HL-60/S4 (cell line): ENCODE results near the gene RAPGEF5.

ENCODE experiments used
- in situ Hi-C: fragments of 300-500 bp; cut with MboI; formaldehyde crosslinking; loops from 2 replicates; pipeline ENCODE4 v1.14.3; 2022; ENCODE audit warnings: low sequenced_read_pairs

The RAPGEF5 gene

DNA sequence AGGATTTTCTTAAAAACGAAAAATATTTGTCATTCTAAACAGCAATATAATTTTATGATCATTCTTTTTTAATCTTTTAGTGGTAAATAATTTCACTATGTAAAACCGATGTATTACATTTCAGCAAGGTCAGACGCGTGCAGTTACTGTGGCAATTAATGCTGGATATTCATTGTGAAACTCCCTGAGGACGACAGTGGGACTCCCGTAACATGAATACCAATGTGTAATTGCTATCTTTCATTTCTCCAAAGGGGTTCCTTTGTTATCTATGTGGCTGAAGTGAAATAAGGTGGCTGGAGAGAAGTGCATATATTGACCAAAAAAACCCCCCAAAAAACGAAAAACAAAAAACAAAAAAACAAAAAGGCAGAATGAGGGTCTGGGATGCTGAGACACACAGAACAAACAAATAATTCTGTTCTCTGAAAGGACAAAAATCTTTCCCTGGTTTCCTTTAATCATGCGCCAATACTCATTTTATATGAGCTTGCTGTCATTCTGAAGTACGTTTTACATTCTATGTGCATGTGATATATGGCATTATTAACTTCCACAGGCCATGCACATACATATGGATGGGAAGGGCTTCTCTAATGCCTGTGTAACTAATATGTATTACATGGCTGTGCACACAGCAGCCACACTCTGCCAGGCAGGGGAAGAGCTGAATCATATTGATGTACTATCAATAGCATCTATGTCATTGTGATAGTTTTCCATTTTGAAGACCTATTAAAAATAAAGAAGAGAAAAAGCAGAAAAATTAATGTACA, 161.4 kb downstream of the RAPGEF5 start:
- in situ Hi-C loops, result no loop called here

DNA sequence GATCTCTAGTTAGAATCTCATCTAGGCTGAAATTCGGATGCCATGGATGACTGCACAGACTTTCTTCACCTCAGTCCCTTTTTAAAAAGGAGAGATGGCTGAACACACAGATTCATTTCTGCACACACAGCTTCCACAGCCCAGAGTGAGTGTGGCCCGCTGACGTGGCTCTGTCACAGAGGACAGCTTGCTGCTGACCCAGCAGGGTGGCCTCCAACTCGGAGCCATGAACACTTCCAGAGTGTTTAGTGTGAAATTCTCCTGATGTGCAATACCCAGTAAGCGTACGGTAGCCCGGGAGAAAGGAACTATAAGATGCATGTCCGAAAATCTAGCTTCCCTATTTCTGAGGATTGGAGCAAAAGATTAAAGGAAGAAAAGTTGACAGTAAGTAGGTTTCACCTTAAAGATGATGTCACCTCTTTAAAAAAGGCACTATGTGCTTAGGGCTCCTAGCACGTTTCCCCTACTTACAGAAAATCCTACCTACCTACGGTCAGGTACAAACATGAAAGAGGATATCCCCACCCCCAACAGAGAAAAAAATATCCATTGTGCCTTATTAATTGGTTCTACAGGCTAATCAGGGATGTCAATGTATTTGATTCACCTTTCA, 162.2 kb downstream of the RAPGEF5 start:
- in situ Hi-C loops, result no loop called here

DNA sequence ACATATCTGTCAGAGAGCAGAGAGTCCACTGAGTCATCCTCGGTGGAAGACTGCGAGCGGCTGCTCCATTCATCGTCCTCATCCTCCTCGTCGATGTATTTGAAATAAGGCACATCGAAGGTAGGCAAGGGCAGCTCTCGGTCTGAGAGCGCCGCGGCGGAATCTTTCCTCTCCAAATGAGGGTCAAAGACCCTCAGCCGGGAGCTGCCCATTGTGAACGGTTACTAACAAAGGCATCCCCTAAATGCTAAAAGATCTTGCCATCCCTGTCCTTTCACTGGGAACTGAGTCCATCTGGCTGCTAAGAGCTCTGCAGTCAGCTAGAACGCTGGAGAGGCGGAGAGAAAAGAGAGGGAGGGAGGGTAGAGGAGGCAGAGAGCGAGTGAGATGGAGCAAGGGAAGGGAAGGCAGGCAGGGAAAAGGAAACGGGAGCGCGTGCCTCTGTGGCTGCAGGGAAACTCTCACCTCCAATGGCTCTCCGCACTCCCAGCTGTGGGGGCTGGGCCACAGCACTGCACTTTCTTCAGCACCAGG, 163.4 kb downstream of the RAPGEF5 start:
- in situ Hi-C loops, result no loop called here

DNA sequence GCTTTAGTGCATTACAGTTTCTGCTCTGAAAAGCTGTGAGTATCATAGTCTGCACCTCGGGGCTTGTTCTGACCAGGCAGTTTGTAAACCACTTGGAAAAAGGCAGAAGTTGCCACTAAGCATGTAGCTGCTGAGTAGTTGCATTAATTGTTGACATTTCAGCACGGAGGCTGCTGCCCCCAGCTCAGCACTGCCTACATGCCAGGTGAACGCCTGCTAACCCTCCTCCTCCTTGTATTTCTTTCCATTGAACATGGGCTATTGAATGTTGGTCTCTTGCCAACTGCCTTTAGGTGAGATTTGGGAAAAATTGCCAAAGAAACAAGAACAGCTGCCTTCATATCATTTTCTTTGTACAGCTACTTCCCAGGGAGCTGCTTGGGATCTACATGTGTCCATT, 164.2 kb downstream of the RAPGEF5 start:
- in situ Hi-C loops, result no loop called here

DNA sequence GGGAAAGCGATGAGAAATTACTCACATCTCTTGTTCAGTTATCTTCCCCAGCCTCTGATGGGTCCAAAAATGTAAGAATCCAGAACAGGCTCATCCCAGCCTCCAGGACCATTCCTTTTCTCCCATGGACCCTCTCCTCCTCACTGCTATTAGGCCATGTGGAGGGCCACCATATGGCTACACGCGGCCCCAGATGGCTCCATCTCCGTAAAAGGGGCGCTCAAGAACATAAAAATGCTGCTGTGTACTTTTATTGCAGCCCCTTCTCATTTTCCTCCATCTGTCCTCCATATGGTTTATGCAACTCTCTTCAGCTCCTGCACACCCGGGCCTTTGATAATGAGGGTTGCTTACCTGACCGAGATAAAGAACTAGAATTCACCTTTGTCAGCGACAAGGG, 166.2 kb downstream of the RAPGEF5 start:
- in situ Hi-C loops, result no loop called here

DNA sequence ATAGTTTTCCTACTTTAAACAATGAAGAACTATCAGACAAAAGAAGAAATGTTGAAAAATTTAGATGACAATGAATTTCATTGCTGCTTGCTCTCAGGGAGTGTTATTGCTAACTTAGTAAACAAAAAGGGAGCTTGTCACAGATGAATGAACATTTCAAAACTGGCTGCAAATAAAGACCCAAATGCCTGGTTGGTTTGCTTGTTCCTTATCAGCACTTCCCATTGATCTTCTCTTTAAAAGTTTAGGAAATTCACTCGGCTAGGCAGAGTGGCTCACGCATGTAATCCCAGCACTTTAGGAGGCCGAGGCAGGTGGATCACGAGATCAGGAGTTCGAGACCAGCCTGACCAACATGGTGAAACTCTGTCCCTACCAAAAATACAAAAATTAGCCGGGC, 167.2 kb downstream of the RAPGEF5 start:
- in situ Hi-C loops, result no loop called here

DNA sequence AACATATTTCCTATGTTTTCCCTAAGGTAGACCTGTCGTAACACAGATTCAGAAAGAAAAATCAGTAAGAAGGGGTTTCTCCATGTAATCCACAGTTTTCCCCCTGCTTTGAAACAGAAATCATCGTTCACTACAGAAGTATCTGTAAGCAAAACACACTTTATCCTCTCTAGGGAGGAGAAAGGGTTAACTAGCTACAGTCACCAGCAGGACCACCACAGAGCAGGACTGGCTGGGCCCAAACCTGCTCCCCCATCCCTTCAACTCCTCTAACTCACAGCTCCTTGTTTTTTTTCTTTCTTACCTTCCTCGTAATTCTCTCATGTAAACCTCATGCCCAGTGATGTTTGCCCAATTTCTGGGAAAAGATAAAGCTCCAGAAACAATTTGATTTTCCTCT, 167.7 kb downstream of the RAPGEF5 start:
- in situ Hi-C loops, result no loop called here

DNA sequence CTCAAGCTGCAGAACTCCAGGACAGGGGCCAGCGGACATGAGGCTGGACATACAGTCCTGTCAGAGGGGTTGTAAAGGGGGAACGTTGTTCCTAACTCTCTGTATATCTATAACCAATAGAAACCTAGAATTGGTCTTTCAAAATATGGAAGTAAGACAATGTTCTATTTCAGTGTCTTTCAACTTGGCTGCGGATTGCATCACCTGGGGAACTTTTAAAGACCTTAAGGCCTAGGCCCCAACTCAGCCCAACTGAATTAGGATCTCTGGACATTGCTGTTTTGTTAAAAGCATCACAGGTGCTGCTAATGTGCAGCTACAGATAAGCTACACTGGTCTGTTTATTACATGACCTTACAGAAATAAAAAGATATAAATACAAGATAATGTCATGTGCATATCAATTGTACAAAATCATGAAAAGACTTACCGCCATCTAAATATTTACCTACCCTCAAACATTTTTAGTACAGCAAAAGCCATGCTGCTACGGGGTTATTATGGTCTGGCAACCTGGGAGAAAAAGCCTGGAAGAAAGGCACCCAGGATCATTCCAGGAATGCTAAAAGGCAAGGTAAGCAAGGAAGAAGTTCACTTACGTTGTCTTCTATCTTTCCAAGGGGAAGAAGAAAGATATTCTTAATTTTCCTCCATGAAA, 169.1 kb downstream of the RAPGEF5 start:
- in situ Hi-C loops, result no loop called here

DNA sequence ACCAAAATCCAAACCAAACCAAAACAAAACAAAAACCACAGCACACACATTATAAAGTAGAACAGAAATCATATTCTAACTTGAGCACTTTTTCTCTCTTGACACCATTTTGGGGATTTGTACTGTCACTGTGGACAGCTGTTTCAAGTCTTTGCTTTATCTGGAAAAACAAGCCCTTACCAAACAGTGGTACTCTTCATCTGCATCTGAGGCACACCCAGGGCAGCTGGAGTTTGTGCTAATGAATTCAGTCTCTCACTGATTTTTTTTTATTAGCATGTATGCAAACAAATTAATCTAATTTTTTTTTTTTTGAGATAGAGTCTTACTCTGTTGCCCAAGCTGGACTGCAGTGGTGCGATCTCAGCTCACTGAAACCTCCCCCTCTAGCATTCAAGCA, 171.4 kb downstream of the RAPGEF5 start:
- in situ Hi-C loops, result no loop called here

DNA sequence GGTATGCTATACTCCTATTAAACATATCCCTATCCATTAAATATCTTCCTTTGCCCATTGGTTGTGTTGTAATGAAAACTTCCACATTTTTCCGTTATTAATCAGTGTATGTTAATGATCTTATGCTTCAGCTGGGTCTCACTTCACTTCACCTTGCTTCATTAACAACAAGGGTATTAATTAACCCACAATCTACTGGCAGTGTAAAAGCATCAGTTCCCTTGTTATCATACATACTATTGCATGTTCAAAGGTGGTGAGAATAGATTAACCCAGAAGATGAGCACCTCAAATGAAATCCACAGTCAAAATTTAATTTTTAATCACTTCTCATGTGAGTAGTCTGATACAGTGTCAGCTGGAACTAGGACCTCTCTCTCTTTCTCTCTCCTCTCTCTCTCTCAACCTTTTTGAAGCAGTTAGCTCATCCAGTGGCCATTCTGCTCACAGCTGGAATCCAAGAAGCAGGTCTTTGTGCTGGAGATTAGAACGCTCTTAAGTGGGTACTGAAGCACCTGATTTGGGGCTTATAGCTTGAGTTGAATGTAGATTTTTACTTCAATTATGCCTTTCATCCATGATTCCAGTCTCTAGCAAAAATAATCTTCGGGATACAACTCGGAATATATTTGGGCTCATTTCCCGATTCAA, 172.3 kb downstream of the RAPGEF5 start:
- in situ Hi-C loops, result no loop called here

DNA sequence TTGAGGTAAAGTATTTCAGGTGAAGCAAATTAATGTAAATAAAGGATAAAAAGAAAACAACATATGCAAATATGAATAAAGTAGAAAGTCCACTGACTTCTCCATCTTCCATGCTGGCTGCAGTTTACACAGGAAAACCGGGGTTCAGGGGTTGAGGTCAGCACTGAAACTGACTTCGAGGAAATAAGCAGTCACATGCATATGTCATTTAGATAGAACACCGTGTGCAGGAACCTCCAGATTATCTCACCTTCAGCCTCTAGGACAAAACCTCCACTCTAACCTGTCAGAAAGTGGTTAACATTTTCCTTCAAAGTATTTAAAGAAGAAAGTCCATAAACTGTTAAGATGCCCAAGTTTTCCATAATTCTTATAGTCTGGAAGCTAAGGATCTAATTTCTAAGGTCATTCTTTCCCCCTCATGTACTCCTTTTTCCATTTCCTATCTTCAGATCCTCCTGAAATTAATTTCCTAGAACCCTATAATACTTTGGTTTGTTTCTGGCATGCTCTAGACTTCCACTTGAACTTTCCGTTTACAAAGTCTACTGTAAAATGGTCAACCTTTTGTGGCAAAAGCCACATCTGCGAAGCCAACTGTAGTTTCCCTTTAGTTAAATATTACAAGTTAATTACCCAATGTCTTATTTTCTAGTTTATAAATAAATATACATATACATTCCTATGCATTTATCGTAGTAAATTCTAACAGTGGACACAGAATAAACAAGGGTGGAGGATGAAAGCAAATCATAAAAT, 173.3 kb downstream of the RAPGEF5 start:
- in situ Hi-C loops, result no loop called here

DNA sequence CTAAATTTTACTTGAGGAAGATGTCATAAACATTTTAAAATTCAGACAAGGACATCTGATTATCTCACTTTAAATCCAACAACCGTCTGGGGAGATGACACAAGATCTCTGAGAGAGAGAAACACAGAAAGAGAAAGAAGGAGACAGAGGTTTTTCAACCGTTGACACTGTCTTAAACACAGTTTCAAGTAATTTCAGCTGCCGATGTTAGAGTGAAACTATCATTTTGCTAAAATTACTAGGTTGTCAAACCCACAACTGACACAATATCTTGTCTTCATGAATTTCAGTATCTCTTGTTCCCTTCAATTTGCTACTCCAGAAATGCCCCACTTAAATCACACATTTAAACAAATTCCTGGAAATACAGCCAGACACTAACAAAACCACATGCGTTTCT, 174.8 kb downstream of the RAPGEF5 start:
- in situ Hi-C loops, result no loop called here

DNA sequence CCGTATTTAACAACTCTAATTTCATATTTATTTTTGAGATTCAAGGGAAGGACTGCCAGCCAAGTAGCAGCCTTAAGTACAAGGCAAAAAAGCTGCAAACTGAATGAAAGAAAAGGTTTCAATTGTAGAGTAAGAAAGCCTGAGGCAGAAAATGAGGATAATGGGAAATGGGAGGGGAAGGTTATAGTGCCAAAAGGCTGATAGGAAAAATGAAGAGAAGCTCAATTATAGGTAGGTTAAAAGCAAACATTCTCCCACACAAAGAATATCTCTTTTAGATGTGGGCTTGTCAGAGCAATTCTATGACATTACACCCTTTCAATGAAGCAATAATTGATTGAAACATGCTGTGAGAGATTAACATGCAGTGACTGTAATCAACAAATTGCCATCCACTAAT, 175.3 kb downstream of the RAPGEF5 start:
- in situ Hi-C loops, result no loop called here

DNA sequence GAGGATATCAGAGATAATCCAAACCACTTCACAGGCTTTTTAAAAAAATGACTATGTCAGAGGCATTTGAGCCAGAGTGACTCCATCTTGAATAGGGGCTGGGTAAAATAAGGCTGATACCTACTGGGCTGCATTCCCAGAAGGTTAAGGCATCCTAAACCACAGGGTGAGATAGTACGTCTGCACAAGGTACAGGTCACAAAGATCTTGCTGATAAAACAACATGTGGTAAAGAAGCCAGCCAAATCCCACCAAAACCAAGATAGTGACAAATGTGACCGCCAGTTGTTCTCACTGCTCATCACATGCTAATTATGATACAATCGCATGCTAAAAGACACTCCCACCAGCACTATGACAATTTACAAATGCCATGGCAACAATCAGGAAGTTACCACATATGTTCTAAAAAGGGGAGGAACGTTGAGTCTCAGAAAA, 177.5 kb downstream of the RAPGEF5 start:
- in situ Hi-C loops, result no loop called here

DNA sequence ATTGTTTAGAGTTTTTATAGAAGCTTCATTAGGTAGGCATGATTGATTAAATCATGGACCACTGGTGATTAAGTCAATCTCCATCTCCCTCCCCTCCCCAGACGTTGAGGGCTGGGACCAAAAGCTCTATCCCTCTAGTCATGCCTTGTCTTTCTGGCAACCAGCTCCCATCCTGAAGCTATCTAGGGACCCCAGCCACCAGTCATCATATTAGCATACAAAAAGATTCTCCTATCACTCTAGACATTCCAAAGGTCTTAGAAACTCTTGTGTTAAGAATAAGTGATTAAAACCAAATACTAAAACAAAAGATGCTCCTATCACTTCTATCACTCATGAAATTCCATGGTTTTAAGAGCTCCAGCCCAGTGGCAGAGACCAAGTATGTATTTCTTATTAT, 178.2 kb downstream of the RAPGEF5 start:
- in situ Hi-C loops, result no loop called here

DNA sequence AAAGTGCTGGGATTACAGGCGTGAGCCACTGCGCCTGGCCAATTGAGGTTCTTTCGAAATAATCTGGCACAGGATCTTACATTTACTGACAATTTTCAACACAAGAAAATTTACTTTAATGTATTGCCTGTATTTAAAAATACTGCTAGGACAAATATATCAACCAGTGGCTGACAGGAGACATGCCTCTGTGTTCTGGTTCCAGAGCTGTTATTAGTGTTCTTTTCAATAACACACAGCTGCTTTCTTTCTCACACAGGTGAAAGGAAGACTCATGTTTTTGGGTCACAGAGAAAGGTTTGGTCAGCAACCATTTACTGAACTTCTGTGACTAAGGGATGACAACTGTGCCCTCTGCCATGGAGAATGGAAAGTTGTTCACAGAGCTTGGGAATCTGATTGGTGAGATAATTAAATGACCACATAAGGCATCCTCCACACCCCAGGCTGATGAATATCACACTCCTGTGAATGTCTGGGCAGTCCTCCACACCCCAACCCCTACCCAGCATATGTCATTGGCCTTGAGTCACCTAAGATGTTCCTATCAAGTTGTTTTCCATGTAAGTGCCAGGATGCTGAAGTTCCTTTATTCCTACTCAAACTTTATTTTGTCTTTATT, 180.1 kb downstream of the RAPGEF5 start:
- in situ Hi-C loops, result no loop called here

DNA sequence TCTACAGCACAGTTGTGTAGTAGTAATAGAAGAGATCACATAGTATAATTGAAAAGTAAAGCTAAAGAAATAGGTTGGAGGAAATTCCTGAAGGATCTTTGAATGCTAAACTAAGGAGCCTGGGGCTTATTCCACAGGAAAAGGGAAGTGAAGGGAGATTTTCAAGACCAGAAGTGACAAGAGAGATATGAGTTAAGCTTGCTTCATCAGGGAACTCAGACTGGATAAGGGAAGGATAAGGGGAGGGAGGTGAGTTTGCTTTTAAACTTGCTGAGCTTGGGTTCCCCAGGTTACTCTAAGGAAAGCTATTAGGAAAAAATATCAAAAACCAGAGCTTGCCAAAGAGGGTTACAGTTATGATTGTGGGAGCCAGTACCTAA, 182.4 kb downstream of the RAPGEF5 start:
- in situ Hi-C loops, result no loop called here

DNA sequence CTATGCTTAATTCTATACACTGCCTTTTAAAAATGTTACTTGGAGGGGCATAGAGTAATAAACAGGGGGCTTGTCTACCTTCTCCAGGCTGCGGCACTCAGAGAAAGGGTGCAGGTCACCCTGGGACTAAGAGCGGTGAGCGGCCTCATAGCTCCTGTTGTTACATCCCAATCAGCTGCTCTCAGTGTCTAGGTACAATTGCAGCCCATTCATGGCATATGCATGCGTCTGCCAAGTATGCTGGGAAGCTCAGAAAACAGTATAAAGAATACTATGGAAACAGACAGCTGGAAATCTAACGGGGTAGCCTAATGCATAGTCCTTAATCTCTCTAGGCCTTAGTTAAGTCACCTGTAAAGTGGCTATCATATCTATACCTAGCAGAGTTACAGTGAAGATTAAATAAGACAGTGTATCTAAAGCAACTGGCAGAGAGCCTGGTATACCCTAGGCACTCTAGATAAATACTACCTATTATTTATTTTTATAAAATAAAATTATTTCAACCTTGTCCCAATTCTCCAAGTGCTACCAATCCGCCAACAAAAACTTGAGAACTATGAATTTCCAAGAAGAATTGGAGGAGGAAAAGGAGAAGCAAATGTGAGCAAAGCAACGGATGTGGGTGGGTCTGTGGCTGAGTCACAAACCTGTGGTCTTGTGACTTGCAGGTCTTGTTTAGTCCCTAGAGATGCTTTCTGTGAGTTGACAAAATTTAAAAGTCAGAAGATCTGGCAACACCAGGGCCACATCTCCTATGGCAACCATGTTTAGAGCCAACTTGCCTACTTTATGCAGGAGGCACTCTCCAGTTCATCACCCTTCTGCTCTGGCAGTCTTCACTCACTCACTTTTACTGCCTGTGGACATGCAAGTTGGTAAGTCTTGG, 183.0 kb downstream of the RAPGEF5 start:
- in situ Hi-C loops, result no loop called here

DNA sequence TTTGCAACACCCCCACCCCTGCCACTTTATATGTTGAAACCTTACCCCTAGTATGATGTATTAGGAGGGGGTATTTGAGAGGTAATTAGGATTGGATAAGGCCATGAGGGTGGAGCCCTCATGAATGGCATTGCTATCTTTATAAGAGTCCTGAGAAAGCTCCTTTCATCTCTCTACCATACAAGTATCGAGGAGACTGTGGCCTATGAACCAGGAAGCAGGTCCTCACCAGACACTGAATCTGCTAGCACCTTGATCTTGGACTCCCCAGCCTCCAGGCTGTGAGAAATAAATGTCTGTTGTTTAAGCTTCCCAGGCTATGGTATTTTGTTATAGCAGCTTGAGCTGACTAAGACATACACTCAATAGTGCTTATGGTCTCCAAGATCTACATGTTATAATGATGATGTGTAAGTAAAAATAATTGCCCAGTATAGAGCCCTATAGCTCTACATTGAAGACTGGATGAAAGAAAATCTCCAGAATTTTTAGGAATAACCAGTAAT, 188.8 kb downstream of the RAPGEF5 start:
- in situ Hi-C loops, result no loop called here
